WTC11 (cell line): ENCODE measurements around the gene NLRX1. TPM values are rescaled to one million over a fixed set of nuclear protein-coding genes. Genes with fewer than 3 reads are reported as not detected.

Experiments
- ATAC-seq: fragments of 200-7000 bp; cut with Tn5 transposase; 2 replicates; pipeline ENCODE4 v1.10.0; 2021; ENCODE audit warnings: mild to moderate bottlenecking, moderate library complexity
- CTCF ChIA-PET: fragments of 300-600 bp; sonication (Branson Sonifier 250); formaldehyde crosslinking; loops from one replicate; lab custom pipeline; 2021; ENCODE audit warnings: antibody characterized with exemption; lab: Charles Lee
- POLR2A ChIA-PET: fragments of 350-600 bp; sonication (Branson Sonifier 250); formaldehyde crosslinking; loops from one replicate; lab custom pipeline; 2021; ENCODE audit warnings: antibody characterized with exemption; lab: Charles Lee
- DNase-seq: peaks from one replicate; pipeline ENCODE4 v3.0.0; 2021; ENCODE audit warnings: low spot score
- H3K27ac Mint-ChIP-seq: 2 replicates; pipeline ENCODE4 v1.8.0; 2021; ENCODE audit warnings: mixed read lengths
- H3K27me3 Mint-ChIP-seq: 2 replicates; pipeline ENCODE4 v1.8.0; 2021; ENCODE audit warnings: low read depth, mild to moderate bottlenecking, moderate library complexity, mixed read lengths
- H3K36me3 Mint-ChIP-seq: 2 replicates; pipeline ENCODE4 v1.8.0; 2021; ENCODE audit warnings: mixed read lengths
- H3K4me1 Mint-ChIP-seq: 2 replicates; pipeline ENCODE4 v1.8.0; 2022; ENCODE audit warnings: mixed read lengths
- H3K4me3 Mint-ChIP-seq: 2 replicates; pipeline ENCODE4 v1.8.0; 2021; ENCODE audit warnings: mild to moderate bottlenecking, moderate library complexity, mixed read lengths
- H3K9me3 Mint-ChIP-seq: 2 replicates; pipeline ENCODE4 v1.8.0; 2021; ENCODE audit warnings: mixed read lengths
- AFF4 ChIP-seq: sonication (generic); formaldehyde crosslinking; IDR thresholded peaks from 2 replicates; pipeline ENCODE4 v1.8.1; 2023; ENCODE audit warnings: mild to moderate bottlenecking, missing genetic modification reagents, borderline replicate concordance
- AR ChIP-seq: fragments of 250-450 bp; sonication (Bioruptor Pico); IDR thresholded peaks from 2 replicates; pipeline ENCODE4 v1.9.0; 2021; ENCODE audit warnings: mild to moderate bottlenecking
- E2F1 ChIP-seq: sonication (generic); formaldehyde crosslinking; IDR thresholded peaks from 2 replicates; pipeline ENCODE4 v1.8.0; 2022; ENCODE audit warnings: mild to moderate bottlenecking, missing genetic modification reagents
- E2F4 ChIP-seq: sonication (generic); formaldehyde crosslinking; IDR thresholded peaks from 2 replicates; pipeline ENCODE4 v1.8.1; 2022; ENCODE audit warnings: low read depth, mild to moderate bottlenecking, moderate library complexity, missing genetic modification reagents, borderline replicate concordance
- ERG ChIP-seq: fragments of 250-450 bp; sonication (Bioruptor Pico); IDR thresholded peaks from 2 replicates; pipeline ENCODE4 v1.8.0; 2021; ENCODE audit warnings: mild to moderate bottlenecking
- ETV6 ChIP-seq: sonication (generic); formaldehyde crosslinking; IDR thresholded peaks from 2 replicates; pipeline ENCODE4 v1.8.1; 2022; ENCODE audit warnings: mild to moderate bottlenecking, missing genetic modification reagents
- GRHL2 ChIP-seq: fragments of 250-450 bp; sonication (Bioruptor Pico); IDR thresholded peaks from 2 replicates; pipeline ENCODE4 v1.8.0; 2022; ENCODE audit warnings: mild to moderate bottlenecking, moderate library complexity; ENCODE audit not compliant: insufficient replicate concordance, severe bottlenecking
- IRF2 ChIP-seq: sonication (generic); formaldehyde crosslinking; IDR thresholded peaks from 2 replicates; pipeline ENCODE4 v1.8.0; 2022; ENCODE audit warnings: low read depth, missing genetic modification reagents, borderline replicate concordance
- PRDM15 ChIP-seq: sonication (generic); formaldehyde crosslinking; IDR thresholded peaks from 2 replicates; pipeline ENCODE4 v1.8.0; 2022; ENCODE audit warnings: missing genetic modification reagents
- SOX15 ChIP-seq: fragments of 250-450 bp; sonication (Bioruptor Pico); IDR thresholded peaks from 2 replicates; pipeline ENCODE4 v1.9.0; 2021; ENCODE audit warnings: mild to moderate bottlenecking
- TEAD4 ChIP-seq: sonication (generic); formaldehyde crosslinking; IDR thresholded peaks from 2 replicates; pipeline ENCODE4 v1.8.0; 2022; ENCODE audit warnings: mild to moderate bottlenecking, missing genetic modification reagents
- ZNF121 ChIP-seq: sonication (generic); formaldehyde crosslinking; IDR thresholded peaks from 2 replicates; pipeline ENCODE4 v1.8.0; 2023; ENCODE audit warnings: missing genetic modification reagents
- ZNF263 ChIP-seq: sonication (generic); formaldehyde crosslinking; IDR thresholded peaks from 2 replicates; pipeline ENCODE4 v1.8.1; 2022; ENCODE audit warnings: low read depth, mild to moderate bottlenecking, moderate library complexity, missing genetic modification reagents
- ZNF425 ChIP-seq: fragments of 250-450 bp; sonication (Bioruptor Pico); conservative IDR thresholded peaks from 2 replicates; pipeline ENCODE4 v1.9.0; 2021; ENCODE audit warnings: mild to moderate bottlenecking
- total RNA-seq: library from RNA; stranded (reverse); gene quantifications from 3 replicates; pipeline ENCODE4 v1.2.3, GENCODE V29; 2021

Gene NLRX1
- total RNA-seq, 1 experiment from 2014 or later: 20.8 TPM

- H3K27ac Mint-ChIP-seq: no peak overlapping the region
- peaks cover 3% of the 10 kb centered on the region; the same call in 1 of the 2 replicates for H3K36me3 Mint-ChIP-seq
- no peak for DNase-seq
- no peaks in the 10 kb centered on the region for H3K9me3 Mint-ChIP-seq
- ATAC-seq: no peak
- H3K27me3 Mint-ChIP-seq: no peaks in the 10 kb centered on the region; the same call in 1 of the 2 replicates
- H3K4me3 Mint-ChIP-seq: no peak overlapping the region
- CTCF ChIA-PET: interaction anchor here (0.6 to 1.2 kb wide), 4 partner anchors 12 to 785 kb away, joined by 3 to 4 read pairs (median 3); partner anchors contain the start of gene NLRX1
- H3K4me1 Mint-ChIP-seq: no peaks in the 10 kb centered on the region
- no peak for TF ChIP-seq ZNF425
- TF ChIP-seq ZNF121 (CRISPR knock-in tag): peak; percentile 42; the same call in 1 of the 2 replicates
- POLR2A ChIA-PET: no interaction called here
Measured at GRCh38 chr11:119180729-119181676, 12.5 kb downstream of the NLRX1 start.

GRCh38 chr11:119181677-119182412 lies 13.3 kb downstream of the NLRX1 start:
- DNase-seq: no peak
- Mint-ChIP-seq H3K4me1 (no peaks in the 10 kb centered on the region), H3K9me3 (no peaks in the 10 kb centered on the region), H3K36me3 (peaks cover 3% of the 10 kb centered on the region; the same call in 1 of the 2 replicates), H3K27me3 (no peaks in the 10 kb centered on the region; the same call in 1 of the 2 replicates), H3K27ac (no peak overlapping the region), H3K4me3 (no peak overlapping the region)
- ChIA-PET CTCF (interaction anchor here (1.2 kb wide), 2 partner anchors 13 to 24 kb away, joined by 3 to 4 read pairs; partner anchors contain the start of gene NLRX1), POLR2A (no interaction called here)
- no peak for ATAC-seq
- TF ChIP-seq TEAD4 (CRISPR knock-in tag) (no peak), AR (no peak), PRDM15 (CRISPR knock-in tag) (no peak), SOX15 (CRISPR knock-in tag) (no peak), IRF2 (CRISPR knock-in tag) (no peak), AFF4 (CRISPR knock-in tag) (no peak), GRHL2 (CRISPR knock-in tag) (no peak), E2F1 (CRISPR knock-in tag) (no peak), ZNF263 (no peak), ERG (CRISPR knock-in tag) (no peak), ETV6 (CRISPR knock-in tag) (no peak), E2F4 (no peak)
